ENCODE data around the gene SLC25A12. TPM values are rescaled to one million over a fixed set of nuclear protein-coding genes. Genes with fewer than 3 reads are reported as not detected.
A peak's percentile ranks its signal among the peaks of the same experiment; 100 is the strongest.

Gene SLC25A12
- total and polyA plus RNA-seq, 9 of the 15 experiments (the other 6 are each of a cell fraction or from before 2014, with no cell fraction given) = 13.5 to 36.5 (median 21.7) TPM

GRCh38 chr2:171894612-171894947 is 536 bp upstream of the SLC25A12 start:
- H3K9me1 ChIP-seq (ENCODE audit: control insufficient read depth, insufficient read depth, low read length) = no peaks in the 10 kb centered on the region
- H4K20me1 ChIP-seq (replicated peaks; ENCODE audit: control insufficient read depth, insufficient read depth, low read length) = no peaks in the 10 kb centered on the region
- no peak for FAIRE-seq
- WGBS (ENCODE audit: insufficient coverage, low coverage, missing lambda C conversion rate) = 34% methylated on average over 10 of the region's 10 CpGs
- DNase-seq (ENCODE audit: extremely low read depth in 1 of 4, low spot score in 3 of 4) = no peak
- H2AFZ ChIP-seq (ENCODE audit: low read depth, low read length) = peak overlapping the region; percentile 99
- H3K9me3 ChIP-seq (replicated peaks; ENCODE audit: control insufficient read depth, insufficient read depth, low read depth, low read length) = peaks cover 5% of the 10 kb centered on the region; the same call in 1 of the 2 replicates
- H3K36me3 ChIP-seq (ENCODE audit: control insufficient read depth, insufficient read depth, low read length) = peaks cover 21% of the 10 kb centered on the region
- no peaks in the 10 kb centered on the region for H3K27me3 ChIP-seq (ENCODE audit: control insufficient read depth in 2 of 2, insufficient read depth in 2 of 2, low read length in 2 of 2)
- H3K4me2 ChIP-seq (ENCODE audit: insufficient read depth, low read length) = peak overlapping the region; percentile 96
- intact Hi-C loops (cut with micrococcal nuclease) (loop anchor here (2.0 to 10.0 kb wide), 2 partner anchors 28 to 190 kb away; partner anchors contain the start of gene HAT1), in situ Hi-C loops (cut with MboI) (no loop called here)
- H3K4me3 ChIP-seq = peak overlapping the region; percentile 79
- peaks cover 12% of the 10 kb centered on the region; the same call in 2 of the 3 replicates for H3K79me2 ChIP-seq (ENCODE audit: control insufficient read depth, insufficient read depth, low read length)
- H3K4me1 ChIP-seq (replicated peaks in 1 of 2; ENCODE audit: control insufficient read depth in 2 of 2, insufficient read depth in 2 of 2, low read length in 2 of 2) = peaks cover 5 to 12% of the 10 kb centered on the region in 2 experiments; a peak in 3 of 5 replicates
- CTCF ChIA-PET (ENCODE audit: low intra/inter-chr PET ratio) = no interaction called here
- POLR2A ChIA-PET = interaction anchor here (0.7 to 10.9 kb wide), 8 partner anchors 9 to 191 kb away, joined by 3 to 78 read pairs (median 4); partner anchors contain the start of genes DLX1 and HAT1
- H3K9ac ChIP-seq (ENCODE audit: insufficient read depth in 1 of 2, low read depth in 2 of 2, low read length in 2 of 2) = peak overlapping the region; percentile 77 to 90
- TSS peak; percentile 89 for BruUV-seq (replicated peaks)
- ATAC-seq = no peak
- peak overlapping the region; percentile 86 for H3K27ac ChIP-seq (ENCODE audit: extremely low read depth, low read depth, low read length)
- TF ChIP-seq TFAM (CRISPR knock-in tag; conservative IDR thresholded peaks at IDR 0.05) = no peak
- TF ChIP-seq IRF2 (CRISPR knock-in tag; IDR thresholded peaks at IDR 0.05) = no peak
- peak; percentile 23; the same call in 1 of the 2 replicates for TF ChIP-seq MTA1 (IDR thresholded peaks at IDR 0.05; ENCODE audit: borderline replicate concordance)
- TF ChIP-seq KHSRP (IDR thresholded peaks at IDR 0.05) = no peak
- TF ChIP-seq SP1 (CRISPR knock-in tag; IDR thresholded peaks at IDR 0.05) = peak; percentile 17; the same call in 1 of the 2 replicates
- TF ChIP-seq, protein P1, sequence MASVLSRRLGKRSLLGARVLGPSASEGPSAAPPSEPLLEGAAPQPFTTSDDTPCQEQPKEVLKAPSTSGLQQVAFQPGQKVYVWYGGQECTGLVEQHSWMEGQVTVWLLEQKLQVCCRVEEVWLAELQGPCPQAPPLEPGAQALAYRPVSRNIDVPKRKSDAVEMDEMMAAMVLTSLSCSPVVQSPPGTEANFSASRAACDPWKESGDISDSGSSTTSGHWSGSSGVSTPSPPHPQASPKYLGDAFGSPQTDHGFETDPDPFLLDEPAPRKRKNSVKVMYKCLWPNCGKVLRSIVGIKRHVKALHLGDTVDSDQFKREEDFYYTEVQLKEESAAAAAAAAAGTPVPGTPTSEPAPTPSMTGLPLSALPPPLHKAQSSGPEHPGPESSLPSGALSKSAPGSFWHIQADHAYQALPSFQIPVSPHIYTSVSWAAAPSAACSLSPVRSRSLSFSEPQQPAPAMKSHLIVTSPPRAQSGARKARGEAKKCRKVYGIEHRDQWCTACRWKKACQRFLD (CRISPR knock-in tag; IDR thresholded peaks at IDR 0.05) = 0 out of 2 replicates have a peak, but pooled peaks have one; percentile 16
- no peak for TF ChIP-seq PURB (CRISPR knock-in tag; IDR thresholded peaks at IDR 0.05; ENCODE audit: low read depth)
- TF ChIP-seq BHLHE40 (IDR thresholded peaks at IDR 0.05; ENCODE audit: low read length) = no peak
- TF ChIP-seq ASH1L (IDR thresholded peaks at IDR 0.05; ENCODE audit: borderline replicate concordance, low read depth, partially characterized antibody) = no peak
- no peak for TF ChIP-seq ZNF143 (CRISPR knock-in tag; IDR thresholded peaks at IDR 0.05)
- peak; percentile 9; the same call in 1 of the 2 replicates for TF ChIP-seq L3MBTL2 (IDR thresholded peaks at IDR 0.05)
- TF ChIP-seq ZNF444 (CRISPR knock-in tag; IDR thresholded peaks at IDR 0.05) = no peak
- TF ChIP-seq ZSCAN32 (CRISPR knock-in tag; IDR thresholded peaks at IDR 0.05) = no peak
- TF ChIP-seq PRMT5 (CRISPR knock-in tag; IDR thresholded peaks at IDR 0.05) = no peak
- TF ChIP-seq FUS (optimal IDR thresholded peaks at IDR 0.05; ENCODE audit: low read depth, low read length) = no peak
- no peak for TF ChIP-seq ESRRB (CRISPR knock-in tag; IDR thresholded peaks at IDR 0.05; ENCODE audit: borderline replicate concordance)
- TF ChIP-seq NFRKB (IDR thresholded peaks at IDR 0.05; ENCODE audit: low read depth) = peak; percentile 30; the same call in 1 of the 2 replicates
- TF ChIP-seq ARHGAP35 (IDR thresholded peaks at IDR 0.05; ENCODE audit: partially characterized antibody) = no peak
- no peak for TF ChIP-seq RNF2 (IDR thresholded peaks at IDR 0.05)
- TF ChIP-seq FOXK2 (conservative IDR thresholded peaks at IDR 0.05 in 1 of 2, IDR thresholded peaks at IDR 0.05 in 1 of 2; ENCODE audit: low read depth in 2 of 2) = peak in 1 of 2 experiments; percentile 7; a peak in 1 of 4 replicates
- TF ChIP-seq CBFA2T2 (conservative IDR thresholded peaks at IDR 0.05) = no peak
- no peak for TF ChIP-seq PHF21A (IDR thresholded peaks at IDR 0.05; ENCODE audit: borderline replicate concordance, low read depth)
- TF ChIP-seq TRIM24 (IDR thresholded peaks at IDR 0.05) = no peak
- TF ChIP-seq, protein P2, sequence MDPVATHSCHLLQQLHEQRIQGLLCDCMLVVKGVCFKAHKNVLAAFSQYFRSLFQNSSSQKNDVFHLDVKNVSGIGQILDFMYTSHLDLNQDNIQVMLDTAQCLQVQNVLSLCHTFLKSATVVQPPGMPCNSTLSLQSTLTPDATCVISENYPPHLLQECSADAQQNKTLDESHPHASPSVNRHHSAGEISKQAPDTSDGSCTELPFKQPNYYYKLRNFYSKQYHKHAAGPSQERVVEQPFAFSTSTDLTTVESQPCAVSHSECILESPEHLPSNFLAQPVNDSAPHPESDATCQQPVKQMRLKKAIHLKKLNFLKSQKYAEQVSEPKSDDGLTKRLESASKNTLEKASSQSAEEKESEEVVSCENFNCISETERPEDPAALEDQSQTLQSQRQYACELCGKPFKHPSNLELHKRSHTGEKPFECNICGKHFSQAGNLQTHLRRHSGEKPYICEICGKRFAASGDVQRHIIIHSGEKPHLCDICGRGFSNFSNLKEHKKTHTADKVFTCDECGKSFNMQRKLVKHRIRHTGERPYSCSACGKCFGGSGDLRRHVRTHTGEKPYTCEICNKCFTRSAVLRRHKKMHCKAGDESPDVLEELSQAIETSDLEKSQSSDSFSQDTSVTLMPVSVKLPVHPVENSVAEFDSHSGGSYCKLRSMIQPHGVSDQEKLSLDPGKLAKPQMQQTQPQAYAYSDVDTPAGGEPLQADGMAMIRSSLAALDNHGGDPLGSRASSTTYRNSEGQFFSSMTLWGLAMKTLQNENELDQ (CRISPR knock-in tag; IDR thresholded peaks at IDR 0.05; ENCODE audit: borderline replicate concordance) = no peak

Measured in K562 (cell line).